MV-4-11 (cell line): Measurements from ENCODE around the gene RPL38.

Source experiments
- DNase-seq: peaks from one replicate; lab custom pipeline; 2025; lab: John Stamatoyannopoulos, UW

The RPL38 gene

DNA sequence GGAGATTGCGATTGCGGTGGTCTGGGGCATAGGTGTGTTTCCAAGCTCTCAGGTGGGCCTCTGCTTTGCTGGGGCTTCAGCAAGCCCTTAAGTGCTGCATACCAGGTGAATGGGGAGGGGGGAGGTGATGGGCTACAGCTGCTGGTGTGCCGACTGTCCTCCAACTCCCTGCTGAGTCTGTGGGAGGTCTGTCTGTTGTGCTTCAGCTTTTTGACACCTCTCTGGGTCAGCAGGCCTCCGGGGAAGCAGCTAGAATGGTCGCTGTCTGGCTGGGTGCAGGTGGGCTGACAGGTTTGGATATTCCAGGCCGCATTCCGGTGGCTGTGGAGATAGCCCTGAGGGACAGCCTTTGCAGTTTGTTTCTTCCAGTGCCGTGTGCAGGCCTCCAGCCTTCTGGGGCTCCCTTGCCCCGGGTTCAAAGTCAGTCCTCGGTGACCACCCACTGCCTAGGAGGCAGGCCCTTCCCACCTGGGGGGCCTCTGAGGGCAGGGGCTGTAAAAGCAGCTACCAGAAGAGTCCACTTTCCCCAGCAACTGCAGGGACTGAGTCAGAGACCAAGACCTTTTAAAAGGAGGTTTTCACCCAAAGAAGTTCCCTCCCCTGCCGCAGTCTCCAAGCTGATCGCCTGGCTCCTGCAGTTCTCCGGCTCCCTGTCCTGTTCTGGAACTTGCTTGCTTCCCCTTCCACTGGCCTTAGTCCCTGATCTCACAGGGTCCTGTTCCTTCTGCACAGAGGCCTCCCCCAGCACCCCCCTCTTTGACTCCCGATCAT lies 7.8 kb downstream of the RPL38 start:
- DNase-seq, result peak; percentile 46

DNA sequence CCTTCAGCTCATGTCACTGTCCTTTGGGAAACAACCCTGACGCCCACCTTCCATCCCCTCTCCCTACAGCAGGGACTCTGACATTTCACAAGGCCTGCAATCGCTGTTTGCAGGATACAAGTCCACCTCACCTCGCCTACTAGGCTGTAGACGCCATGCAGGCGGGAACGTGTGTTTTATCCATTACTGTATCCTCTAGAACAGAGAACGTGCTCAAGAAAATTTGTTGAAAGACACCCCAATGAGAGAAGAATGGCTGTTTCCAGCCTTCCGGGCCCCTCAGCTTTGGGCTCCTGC lies 8.4 kb downstream of the RPL38 start:
- DNase-seq, result peak; percentile 42

DNA sequence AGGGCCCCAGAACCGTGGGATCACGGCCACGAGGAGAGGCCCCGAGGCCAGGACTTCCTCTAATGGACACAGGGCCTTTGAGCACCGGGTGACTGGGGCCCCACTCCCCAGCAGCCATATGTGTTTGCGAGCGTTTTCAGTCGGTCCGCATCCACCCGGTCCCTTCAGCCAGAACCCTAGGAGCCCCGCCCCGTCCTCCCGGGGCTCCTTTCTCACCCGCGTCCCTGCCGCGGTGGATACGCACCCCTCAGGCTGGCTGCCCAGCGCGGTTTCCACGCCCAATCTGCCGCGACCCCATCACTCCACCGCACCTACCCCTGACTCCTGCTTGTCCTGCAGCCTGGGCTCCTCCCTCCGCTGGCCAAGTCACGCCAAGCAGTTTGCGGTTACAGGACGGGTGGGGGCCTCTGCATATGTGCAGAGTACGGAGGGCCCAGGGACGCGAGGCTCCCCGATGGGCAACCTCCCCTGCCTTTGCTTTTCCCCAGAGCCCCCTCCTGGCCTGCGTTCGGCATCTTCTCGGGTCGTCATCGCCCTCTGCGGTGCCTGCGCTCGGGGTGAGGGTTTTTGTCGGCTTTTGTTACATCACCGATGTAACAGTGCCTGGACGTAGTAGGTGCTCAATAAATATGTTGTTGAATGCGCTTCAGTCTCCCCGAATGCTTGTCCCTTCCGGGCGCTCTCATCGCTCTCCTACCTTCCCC lies 8.9 kb downstream of the RPL38 start:
- no peak for DNase-seq

GRCh38 chr17:74212913-74213791 lies 9.7 kb downstream of the RPL38 start, which contains the start of gene TTYH2:
TSS of gene TTYH2 (plus strand) at chr17:74213571. CDS start at chr17:74213588, 17 bp downstream.
- DNase-seq, result peak; percentile 93

DNA sequence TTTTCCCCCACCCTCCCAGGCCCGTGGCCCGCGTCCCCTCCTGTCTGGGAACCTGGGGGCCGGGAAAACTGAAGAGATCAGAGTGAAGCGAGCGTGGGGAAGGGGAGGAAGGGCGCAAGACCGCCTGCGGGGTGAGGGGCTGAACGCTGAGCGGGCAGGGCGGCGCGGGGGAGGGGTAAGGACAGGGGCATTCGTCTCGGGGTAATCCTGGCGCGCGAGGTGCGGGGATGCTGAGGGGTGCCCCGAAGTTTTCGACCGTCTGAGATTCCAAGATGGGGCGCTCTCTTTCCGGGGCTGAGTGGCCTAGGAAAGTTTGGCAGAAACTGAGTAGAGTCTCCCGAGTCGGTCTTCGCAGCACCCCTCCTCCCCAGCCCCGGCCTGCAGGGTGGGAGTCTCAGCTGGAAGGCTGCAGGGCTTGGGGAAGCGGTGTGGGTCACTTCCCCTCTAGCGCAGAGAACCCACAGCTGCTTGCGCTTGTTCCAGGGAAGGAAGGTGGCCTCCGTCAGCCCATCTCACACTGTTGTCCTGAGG lies 10.4 kb downstream of the RPL38 start:
- DNase-seq, result peak; percentile 43

DNA sequence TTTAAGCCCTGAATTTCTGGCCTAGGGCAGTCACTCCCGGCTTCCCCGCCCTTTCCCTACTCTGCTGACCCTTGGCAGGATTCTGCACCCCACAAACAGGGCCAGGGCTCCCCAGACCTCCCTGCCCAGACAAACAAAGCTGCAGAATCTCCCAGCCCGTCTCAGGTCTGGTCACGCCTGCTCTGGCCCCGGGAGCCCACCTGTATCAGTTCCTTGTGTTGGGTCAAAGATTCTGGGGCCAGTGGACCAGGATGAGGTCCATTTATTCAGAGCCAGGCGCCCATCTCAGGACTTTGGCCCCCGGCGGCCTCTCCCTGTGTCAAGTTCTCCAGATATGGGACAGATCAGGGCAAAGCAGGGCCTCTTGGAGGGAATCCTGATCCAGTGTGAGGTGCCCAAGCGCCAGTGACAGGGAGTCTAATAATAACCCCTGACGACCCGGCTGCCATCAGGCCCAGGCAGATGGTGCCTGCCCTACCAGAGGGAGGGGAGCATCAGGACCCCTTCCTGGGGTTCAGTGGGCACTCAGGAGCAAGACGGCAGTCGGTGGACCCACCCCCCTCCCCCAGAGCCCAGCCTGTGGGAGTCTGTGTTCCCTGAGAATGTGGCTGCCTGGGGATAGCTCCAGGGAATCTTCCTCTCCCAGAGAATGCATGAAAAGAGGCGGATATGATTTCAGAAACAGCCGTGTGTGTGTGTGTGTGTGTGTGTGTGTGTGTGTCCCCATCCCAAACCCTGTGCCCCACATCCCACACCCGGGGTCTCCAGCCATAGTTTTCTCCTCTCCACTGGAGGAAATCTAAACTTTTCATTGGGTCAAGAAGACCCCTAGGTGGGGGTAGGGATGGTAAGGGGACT lies 11.2 kb downstream of the RPL38 start:
- DNase-seq, result no peak

GRCh38 chr17:74215342-74215727 lies 11.9 kb downstream of the RPL38 start:
- DNase-seq, result no peak

- DNase-seq, result no peak
Measured at GRCh38 chr17:74216505-74216904, 13.0 kb downstream of the RPL38 start.

DNA sequence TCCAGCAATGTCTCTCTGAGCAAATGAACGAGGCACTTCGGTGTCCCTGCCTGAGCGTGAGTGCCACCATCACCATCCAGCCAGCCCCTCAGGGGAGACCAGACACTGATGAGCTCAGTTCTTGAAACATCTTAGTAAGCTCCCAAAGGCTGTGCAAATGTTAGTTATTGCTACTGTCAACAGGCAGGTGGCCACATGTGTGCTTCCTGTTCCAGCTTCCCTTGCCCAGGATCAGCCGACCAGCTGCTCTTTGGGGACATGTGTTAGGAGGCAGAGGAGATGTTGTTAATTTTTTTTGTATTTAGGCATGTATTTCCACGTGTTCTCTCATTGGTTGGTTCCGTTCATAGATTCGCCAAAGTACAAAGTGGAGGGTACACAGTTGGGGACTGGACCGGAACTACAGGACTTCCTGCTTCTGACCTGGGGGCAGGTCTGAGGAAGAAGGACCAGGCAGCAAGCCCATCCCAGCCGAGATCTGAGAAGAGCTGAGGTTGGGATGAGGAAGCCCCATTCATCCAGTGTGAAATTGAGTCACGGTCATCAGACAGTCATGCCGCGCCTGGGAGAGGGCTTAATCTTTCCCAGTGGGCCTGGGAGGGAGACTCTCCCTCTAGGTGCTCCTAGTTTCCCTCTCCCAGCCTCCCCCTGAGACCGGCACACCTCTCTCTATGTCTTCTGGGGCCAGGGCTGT lies 13.7 kb downstream of the RPL38 start:
- no peak for DNase-seq

DNA sequence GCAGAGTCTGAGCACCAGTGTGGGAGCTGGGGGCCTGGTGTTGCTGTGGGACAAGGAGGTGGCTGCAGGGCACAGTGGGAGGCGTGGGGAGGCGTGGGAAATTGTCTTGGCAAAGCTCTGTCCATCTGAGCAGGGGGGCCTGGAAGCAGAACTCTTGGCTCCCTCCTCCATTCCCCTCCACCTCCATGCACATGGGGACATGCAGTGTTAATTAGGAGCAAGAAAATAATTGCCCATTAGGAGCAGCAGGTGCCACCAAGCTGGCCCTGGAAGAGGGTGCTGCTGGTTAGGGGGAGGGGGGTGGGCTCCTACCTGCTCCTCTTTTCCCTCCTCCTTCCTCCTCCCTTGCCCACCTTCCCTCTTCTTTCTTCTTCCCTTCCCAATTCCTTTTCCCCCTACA lies 14.4 kb downstream of the RPL38 start:
- DNase-seq, result no peak

- DNase-seq, result no peak
Measured at GRCh38 chr17:74218436-74218835, 15.0 kb downstream of the RPL38 start.

DNA sequence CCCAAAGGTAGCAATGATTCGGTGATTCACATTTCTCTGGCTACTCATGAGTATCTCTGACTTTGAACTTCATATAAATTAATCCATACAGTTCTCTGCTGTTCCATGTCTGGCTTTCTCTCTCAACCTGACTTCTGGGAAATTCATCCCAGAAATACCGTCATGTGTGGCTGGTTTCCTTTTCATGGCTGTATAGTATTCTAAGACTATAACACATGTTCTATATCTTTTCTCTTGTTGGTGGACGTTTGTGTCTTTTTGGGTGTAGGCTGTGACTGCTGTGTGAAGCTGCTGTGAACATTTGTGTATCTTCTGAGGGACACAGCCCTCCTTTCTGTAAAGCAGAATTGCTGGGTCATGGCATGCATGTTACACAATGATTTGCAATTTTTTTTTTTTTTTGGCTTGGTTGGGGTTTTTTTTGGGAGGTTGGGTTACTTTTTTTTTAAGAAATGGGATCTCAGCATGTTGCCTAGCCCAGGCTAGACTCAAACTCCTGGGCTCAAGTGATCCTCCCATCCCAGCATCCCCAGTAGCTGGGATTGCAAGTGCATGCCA lies 16.2 kb downstream of the RPL38 start:
- peak; percentile 13 for DNase-seq

- no peak for DNase-seq
Measured at GRCh38 chr17:74220219-74220618, 16.7 kb downstream of the RPL38 start.

DNA sequence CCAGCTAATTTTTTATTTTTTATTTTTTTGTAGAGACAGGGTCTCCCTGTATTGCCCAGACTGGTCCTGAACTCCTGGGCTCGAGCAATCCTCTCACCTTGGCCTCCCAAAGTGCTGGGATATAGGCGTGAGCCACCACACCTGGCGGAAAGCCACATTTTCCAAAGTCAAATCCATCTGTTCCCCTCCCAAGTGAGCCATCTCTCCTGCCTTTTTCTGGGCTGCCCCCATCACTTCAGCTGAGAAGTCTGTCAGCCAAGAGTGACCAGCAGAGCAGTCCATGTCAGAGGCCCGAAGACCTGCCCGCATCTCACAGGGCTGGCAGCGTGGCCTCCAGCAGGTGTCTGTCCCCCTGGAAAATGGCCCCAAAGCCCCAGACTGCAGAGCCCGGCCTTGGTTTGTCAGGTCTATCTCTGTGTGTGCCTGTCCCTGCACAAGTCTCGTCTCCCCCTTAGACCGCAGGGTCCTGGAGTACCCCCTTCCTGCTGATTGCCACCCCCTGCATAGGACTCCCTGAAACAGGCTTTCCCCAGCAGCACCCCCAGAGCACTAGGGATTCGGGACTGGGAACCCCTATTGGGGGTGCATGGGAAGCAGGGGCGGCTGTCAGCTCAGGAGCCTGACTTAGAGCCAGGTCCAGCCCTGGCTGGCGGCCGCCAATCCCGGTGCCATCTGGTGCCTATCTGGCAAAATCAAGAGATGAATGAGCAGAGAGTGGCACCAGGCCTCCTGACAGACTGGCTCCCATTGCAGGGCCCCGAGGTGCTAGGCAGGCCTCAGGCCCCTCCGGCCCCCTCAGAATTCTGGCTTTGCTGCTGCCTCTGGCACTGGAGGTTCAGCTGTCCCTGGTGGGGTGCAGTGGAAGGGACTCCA lies 17.7 kb downstream of the RPL38 start:
- no peak for DNase-seq

DNA sequence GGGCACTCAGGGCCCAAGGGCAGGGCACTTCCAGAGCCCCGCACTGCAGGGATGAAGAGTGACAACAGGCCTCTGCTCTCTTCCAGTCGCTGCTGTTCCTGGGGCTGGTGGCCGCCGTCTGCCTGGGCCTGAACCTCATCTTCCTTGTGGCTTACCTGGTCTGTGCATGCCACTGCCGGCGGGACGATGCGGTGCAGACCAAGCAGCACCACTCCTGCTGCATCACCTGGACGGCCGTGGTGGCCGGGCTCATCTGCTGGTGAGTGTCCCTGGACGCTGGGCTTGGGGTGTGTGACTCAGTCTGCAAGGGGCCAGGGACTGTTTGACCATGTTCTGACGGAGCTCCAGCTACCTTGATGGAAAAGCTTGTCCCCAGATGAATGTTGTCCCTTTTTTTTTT lies 18.9 kb downstream of the RPL38 start:
- no peak for DNase-seq

- no peak for DNase-seq
Measured at GRCh38 chr17:74223901-74224300, 20.4 kb downstream of the RPL38 start.

GRCh38 chr17:74224959-74225725 lies 21.7 kb downstream of the RPL38 start:
- no peak for DNase-seq

- no peak for DNase-seq
Measured at GRCh38 chr17:74226252-74226651, 22.8 kb downstream of the RPL38 start.
